Endodermal cell (in vitro differentiated cells): ENCODE data around the gene HLA-DQB1. TPM values are rescaled to one million over a fixed set of nuclear protein-coding genes. Genes with fewer than 3 reads are reported as not detected.
A peak's percentile ranks its signal among the peaks of the same experiment; 100 is the strongest.

Experiments used
- DNase-seq: peaks from one replicate; pipeline ENCODE4 v3.0.0-alpha.2; 2017
- H3K27ac ChIP-seq: 2 replicates; pipeline ENCODE4 v1.5.1; 2013; ENCODE audit warnings: mild to moderate bottlenecking, low read depth, low read length, moderate library complexity
- H3K27me3 ChIP-seq: 2 replicates; pipeline ENCODE4 v1.6.1; 2013; ENCODE audit warnings: mild to moderate bottlenecking, low read length, moderate library complexity; ENCODE audit not compliant: insufficient read depth, control insufficient read depth, poor library complexity, severe bottlenecking
- H3K36me3 ChIP-seq: 2 replicates; pipeline ENCODE4 v1.7.0; 2013; ENCODE audit warnings: mild to moderate bottlenecking, low read length, moderate library complexity; ENCODE audit not compliant: control insufficient read depth, insufficient read depth
- H3K4me1 ChIP-seq: one replicate; pipeline ENCODE4 v1.7.0; 2013; ENCODE audit warnings: low read length; ENCODE audit not compliant: control insufficient read depth, insufficient read depth
- H3K4me3 ChIP-seq: 2 replicates; pipeline ENCODE4 v1.5.1; 2013; ENCODE audit warnings: mild to moderate bottlenecking, low read length, moderate library complexity
- H3K9ac ChIP-seq: 2 replicates; pipeline ENCODE4 v1.6.1; 2013; ENCODE audit warnings: mild to moderate bottlenecking, low read length, moderate library complexity; ENCODE audit not compliant: poor library complexity, severe bottlenecking; ENCODE audit errors: extremely low read depth
- H3K9me3 ChIP-seq: 2 replicates; pipeline ENCODE4 v1.6.1; 2013; ENCODE audit warnings: mild to moderate bottlenecking, low read length, moderate library complexity; ENCODE audit not compliant: control insufficient read depth
- H3K27ac Mint-ChIP-seq: 2 replicates; pipeline ENCODE4 v1.8.0; 2020; ENCODE audit warnings: mixed read lengths
- H3K27me3 Mint-ChIP-seq: 2 replicates; pipeline ENCODE4 v1.8.0; 2021; ENCODE audit warnings: mild to moderate bottlenecking, mixed read lengths; ENCODE audit not compliant: insufficient read depth
- H3K36me3 Mint-ChIP-seq: 2 replicates; pipeline ENCODE4 v1.8.0; 2020; ENCODE audit warnings: low read depth, mixed read lengths
- H3K4me1 Mint-ChIP-seq: 2 replicates; pipeline ENCODE4 v1.8.0; 2020; ENCODE audit warnings: mixed read lengths
- H3K4me3 Mint-ChIP-seq: 2 replicates; pipeline ENCODE4 v1.8.0; 2020; ENCODE audit warnings: mild to moderate bottlenecking, moderate library complexity, mixed read lengths
- H3K9me3 Mint-ChIP-seq: 2 replicates; pipeline ENCODE4 v1.8.0; 2020; ENCODE audit warnings: mild to moderate bottlenecking, mixed read lengths
- CTCF ChIP-seq: fragments of 200-600 bp; sonication (generic); conservative IDR thresholded peaks from 2 replicates; pipeline ENCODE4 v1.5.0; 2021; ENCODE audit warnings: antibody characterized with exemption, mild to moderate bottlenecking
- WGBS, 2 experiments: methylation state at CpG; one replicate each; pipeline versions ENCODE4 v1.1.5 to v1.1.7; 2013; ENCODE audit warnings: missing lambda C conversion rate in 2 of 2, mixed read lengths in 1 of 2; ENCODE audit not compliant: insufficient coverage in 1 of 2, insufficient read length in 1 of 2; 5-methylcytosine and 5-hydroxymethylcytosine counted together
- total RNA-seq, 2 donors: library from RNA; stranded (reverse); fragmentation: NEBNext Ultra II Directional in 1 of 2; extraction: Animal tissue kit (Norgen Biotek cat#: 25700) in 1 of 2; gene quantifications; 2 replicates in 1 of 2; 3 replicates in 1 of 2; pipeline ENCODE4 v1.2.1, GENCODE V29; 2021

The HLA-DQB1 gene
- total RNA-seq, 2 donors from 2014 or later, result 2.2 to 11.1 TPM

GRCh38 chr6:32614366-32615081 is 51.9 kb downstream of the HLA-DQB1 start:
- H3K27ac Mint-ChIP-seq, result no peak overlapping the region
- TF ChIP-seq CTCF, result no peak
- peaks cover 10% of the 10 kb centered on the region for H3K9me3 Mint-ChIP-seq
- H3K4me3 ChIP-seq, result no peak overlapping the region
- peaks cover 7% of the 10 kb centered on the region for H3K9me3 ChIP-seq
- no peaks in the 10 kb centered on the region for H3K36me3 ChIP-seq
- H3K9ac ChIP-seq, result no peak overlapping the region
- no peaks in the 10 kb centered on the region for H3K27me3 Mint-ChIP-seq
- H3K36me3 Mint-ChIP-seq, result no peaks in the 10 kb centered on the region
- H3K27ac ChIP-seq, result no peak overlapping the region
- no peaks in the 10 kb centered on the region for H3K4me1 ChIP-seq
- DNase-seq, result peak; percentile 45
- peaks cover 2% of the 10 kb centered on the region for H3K4me1 Mint-ChIP-seq
- H3K4me3 Mint-ChIP-seq, result no peak overlapping the region
- H3K27me3 ChIP-seq, result no peaks in the 10 kb centered on the region
- WGBS, 2 experiments, result 40% methylated on average over 1 of the region's 1 CpG; no CpG with 5 or more reads in 1 of the 2 experiments

GRCh38 chr6:32613475-32613874 is 53.0 kb downstream of the HLA-DQB1 start:
- Histone ChIP-seq H3K9ac (no peak overlapping the region), H3K27me3 (no peaks in the 10 kb centered on the region), H3K9me3 (peaks cover 7% of the 10 kb centered on the region), H3K36me3 (no peaks in the 10 kb centered on the region), H3K4me3 (no peak overlapping the region), H3K4me1 (no peaks in the 10 kb centered on the region), H3K27ac (no peak overlapping the region)
- WGBS, 2 experiments, result 45 to 73% methylated on average over 3 to 6 of the region's 6 CpGs
- Mint-ChIP-seq H3K36me3 (no peaks in the 10 kb centered on the region), H3K4me3 (no peak overlapping the region), H3K9me3 (peaks cover 8% of the 10 kb centered on the region), H3K27me3 (no peaks in the 10 kb centered on the region), H3K27ac (no peak overlapping the region), H3K4me1 (peaks cover 2% of the 10 kb centered on the region)
- TF ChIP-seq CTCF, result no peak
- DNase-seq, result no peak

- Histone ChIP-seq H3K4me3 (peak overlapping the region; percentile 47), H3K27ac (no peak overlapping the region), H3K27me3 (no peaks in the 10 kb centered on the region), H3K36me3 (no peaks in the 10 kb centered on the region), H3K9me3 (peaks cover 7% of the 10 kb centered on the region), H3K9ac (no peak overlapping the region), H3K4me1 (no peaks in the 10 kb centered on the region)
- peaks cover 8% of the 10 kb centered on the region for H3K9me3 Mint-ChIP-seq
- no peak for TF ChIP-seq CTCF
- no peak overlapping the region for H3K27ac Mint-ChIP-seq
- WGBS, 2 experiments, result 50 to 67% methylated on average over 1 to 3 of the region's 3 CpGs
- H3K36me3 Mint-ChIP-seq, result no peaks in the 10 kb centered on the region
- peaks cover 6% of the 10 kb centered on the region for H3K27me3 Mint-ChIP-seq
- H3K4me3 Mint-ChIP-seq, result no peak overlapping the region
- no peaks in the 10 kb centered on the region for H3K4me1 Mint-ChIP-seq
- no peak for DNase-seq
These were observed 55.7 kb downstream of the HLA-DQB1 start for GRCh38 chr6:32610682-32611296.
